HG03558 (cell line): ENCODE results near the gene RIPK4.

Experiments used
- ATAC-seq: cut with Tn5 transposase; IDR thresholded peaks from one replicate; pipeline ENCODE4 v1.9.1; 2021; ENCODE audit warnings: moderate number of reproducible peaks; ENCODE audit not compliant: unreplicated experiment; ENCODE audit errors: extremely low read depth

The RIPK4 gene

DNA sequence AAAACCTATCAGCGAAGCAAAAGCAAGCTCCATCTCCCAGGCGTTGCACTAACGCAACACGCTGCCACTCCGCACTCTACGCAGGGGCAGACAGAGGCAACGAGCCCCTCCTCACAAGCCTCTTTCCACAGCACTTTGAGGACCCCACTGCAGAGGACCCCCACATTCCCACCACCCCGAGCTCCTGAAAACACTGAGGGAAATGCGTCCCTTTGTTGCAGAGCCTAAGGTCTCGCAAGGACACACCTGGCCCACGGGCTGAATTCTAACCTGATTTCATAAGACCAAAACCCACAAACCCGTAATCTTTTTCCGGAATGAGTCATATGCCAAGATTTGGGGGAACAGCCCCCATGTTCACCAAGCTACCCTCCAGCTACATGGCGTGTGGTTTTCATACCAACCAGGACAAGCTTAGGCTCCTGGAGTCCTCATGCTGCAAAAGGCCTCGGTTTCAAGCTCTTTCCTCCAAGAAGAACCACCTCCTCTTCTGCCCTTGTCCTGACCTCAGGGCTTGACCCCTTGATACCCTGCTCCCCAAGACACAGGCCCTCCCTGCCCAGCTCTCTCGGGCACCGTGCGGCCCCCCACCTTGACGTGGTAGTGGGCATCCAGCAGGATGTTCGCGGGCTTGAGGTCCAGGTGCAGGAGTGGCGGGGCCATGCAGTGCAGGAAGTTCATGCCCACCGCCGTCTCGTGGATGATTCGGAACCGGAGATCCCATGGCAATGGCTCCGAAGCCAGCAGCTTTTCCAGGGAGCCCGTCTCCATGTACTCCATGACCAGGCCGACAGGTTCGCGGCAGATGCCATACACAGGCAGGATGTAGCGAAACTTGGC is 10.7 kb downstream of the RIPK4 start:
- ATAC-seq, result no peak

DNA sequence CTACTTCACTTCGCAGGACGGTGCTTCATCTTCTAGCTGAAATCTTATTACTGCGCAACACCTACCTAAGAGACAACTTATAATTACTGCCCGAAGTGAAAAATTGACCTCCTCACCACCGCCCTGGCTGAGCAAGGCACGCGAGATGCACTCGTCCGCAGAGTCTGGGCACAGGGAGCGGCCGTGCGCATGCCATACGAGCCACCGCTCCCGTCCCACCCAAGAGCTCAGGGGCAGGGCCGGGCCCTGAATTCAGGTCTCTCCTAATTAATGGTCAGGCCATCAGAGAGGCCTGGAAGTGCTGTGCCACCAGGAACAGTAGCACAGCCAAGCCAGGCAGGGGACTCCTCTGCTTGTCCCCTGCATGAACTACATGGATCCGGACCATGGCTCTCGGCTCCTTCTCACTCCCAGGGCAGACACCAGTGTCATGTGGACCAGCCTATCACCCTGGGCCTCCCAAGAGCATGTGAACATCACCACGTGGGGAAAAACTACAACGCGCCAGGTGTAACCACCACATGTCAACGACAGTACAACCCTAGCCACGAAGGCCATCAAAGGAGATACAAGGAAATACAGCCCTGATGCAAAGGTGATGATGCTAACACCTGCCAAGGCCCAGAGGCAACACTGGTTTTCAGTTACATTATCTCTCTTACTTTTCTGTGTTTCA is 11.5 kb downstream of the RIPK4 start:
- no peak for ATAC-seq

- no peak for ATAC-seq
Measured at GRCh38 chr21:41754479-41754891, 12.4 kb downstream of the RIPK4 start.

- ATAC-seq, result no peak
Measured at GRCh38 chr21:41753006-41753898, 13.6 kb downstream of the RIPK4 start.

- ATAC-seq, result no peak
Measured at GRCh38 chr21:41752231-41752681, 14.6 kb downstream of the RIPK4 start.

- ATAC-seq, result no peak
Measured at GRCh38 chr21:41751611-41752011, 15.2 kb downstream of the RIPK4 start.

DNA sequence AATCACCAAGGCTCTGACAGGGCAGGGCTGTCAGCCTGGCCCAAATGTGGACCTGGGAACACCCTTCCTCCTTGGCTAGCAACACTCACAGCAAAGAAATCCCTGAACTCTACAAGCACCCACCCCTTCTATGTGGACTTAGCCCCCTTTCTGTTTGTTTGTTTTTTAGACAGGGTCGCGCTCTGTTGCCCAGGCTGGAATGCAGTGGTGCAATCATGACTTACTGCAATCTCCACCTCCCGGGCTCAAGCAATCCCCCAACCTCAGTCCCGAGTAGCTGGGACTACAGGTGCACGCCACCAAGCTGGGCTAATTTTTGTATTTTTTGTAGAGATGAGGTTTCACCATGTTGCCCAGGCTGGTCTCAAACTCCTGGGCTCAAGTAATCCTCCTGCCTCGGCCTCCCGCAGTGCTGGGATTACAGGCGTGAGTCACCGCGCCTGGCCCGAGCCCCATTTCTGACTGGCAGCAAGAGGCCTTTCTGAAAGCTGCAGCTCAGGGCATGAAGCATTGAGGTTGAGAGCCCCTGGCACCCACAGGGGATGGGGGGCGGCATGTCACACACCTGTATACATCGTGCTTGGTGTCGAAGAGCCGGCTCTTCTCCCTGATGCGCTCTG is 16.2 kb downstream of the RIPK4 start:
- no peak for ATAC-seq

DNA sequence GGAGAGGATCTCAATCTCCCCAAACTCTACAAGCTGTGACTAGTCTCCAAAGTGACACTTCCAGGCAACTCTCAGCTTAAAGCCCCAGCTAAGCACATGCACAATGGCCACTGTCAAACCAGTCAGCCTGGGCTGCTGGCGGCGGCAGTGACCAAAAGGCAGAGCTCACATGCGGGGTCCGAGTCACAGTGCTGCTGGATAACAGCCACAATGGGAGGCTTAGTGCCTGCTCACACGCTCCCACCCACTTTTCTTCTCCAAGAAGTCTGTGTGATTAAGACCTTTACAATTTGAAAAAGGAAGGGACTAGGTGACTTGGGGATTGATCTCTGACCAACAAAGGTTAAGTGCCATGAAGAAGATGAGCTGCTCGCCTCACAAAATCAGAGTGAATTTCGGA is 16.8 kb downstream of the RIPK4 start:
- no peak for ATAC-seq

DNA sequence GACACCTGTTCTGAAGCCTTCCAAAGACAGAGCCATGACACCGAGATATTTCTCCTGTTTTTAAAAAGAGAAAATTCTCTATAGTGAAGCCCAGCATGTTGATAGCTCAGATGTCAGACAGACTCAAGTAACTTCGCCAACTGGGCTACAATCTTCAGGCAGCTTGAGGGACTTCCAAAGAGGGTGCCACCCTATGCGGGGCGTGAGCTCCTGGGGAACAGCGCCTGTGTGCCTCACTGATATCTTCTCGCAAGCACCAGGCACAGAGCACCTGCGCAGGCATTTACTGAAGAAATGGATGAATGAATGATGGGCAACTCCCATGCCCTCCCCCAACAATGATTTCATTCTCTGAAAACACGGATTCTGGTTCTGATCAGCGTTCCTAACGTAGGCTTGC is 17.6 kb downstream of the RIPK4 start:
- no peak for ATAC-seq

- no peak for ATAC-seq
Measured at GRCh38 chr21:41747943-41748738, 18.7 kb downstream of the RIPK4 start.

DNA sequence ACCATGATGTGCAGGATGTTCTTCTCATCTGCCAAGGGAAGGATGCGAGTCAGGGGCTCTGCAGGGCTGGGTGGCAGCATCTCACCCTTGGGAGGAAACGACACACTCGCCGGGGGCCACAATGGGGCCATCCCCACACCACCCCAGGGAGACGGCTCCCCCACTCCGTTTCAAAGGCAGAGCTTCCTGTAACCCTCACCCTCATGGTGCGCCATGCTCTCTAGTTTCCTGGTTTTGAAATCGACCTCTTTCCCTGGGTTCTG is 20.2 kb downstream of the RIPK4 start:
- no peak for ATAC-seq

DNA sequence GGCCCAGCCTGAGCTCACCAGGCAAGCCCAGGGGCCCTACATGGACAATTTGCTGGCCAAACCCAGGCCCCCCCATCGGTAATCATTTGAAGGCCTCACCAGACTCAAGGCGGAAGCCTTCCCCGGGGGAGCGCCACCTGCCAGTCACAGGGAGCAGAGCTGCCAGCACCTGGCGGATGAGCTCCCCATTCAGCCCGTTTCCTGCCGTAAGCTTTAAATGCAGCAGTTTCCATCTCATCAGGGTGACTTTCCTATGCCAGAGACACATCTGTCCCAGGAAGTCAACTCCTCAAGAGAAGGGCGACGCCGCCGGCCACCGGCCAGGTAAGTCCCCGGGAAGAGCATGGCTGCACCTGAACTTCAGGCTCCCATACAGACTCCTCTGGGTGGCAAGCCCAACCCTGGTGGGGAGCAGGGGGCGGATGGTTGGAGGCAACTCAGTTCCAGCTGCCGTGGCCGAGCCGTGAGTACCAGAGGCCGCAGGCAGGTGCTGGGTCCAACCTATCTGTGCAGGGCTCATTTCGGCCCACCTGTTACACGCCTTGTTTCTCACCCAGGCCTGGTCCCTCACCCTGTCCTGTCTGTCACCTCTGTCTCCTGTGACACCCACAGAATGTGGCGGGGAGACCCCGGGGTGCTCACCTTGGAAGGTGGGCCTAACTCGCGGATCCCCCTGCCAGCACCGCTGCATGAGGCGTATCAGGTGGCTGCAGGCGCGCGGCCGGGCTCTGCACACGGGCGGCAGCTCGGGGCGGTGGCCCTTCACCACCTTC is 20.7 kb downstream of the RIPK4 start:
- no peak for ATAC-seq

GRCh38 chr21:41745026-41745820 is 21.6 kb downstream of the RIPK4 start:
- ATAC-seq, result no peak

GRCh38 chr21:41744028-41744930 is 22.6 kb downstream of the RIPK4 start:
- no peak for ATAC-seq

DNA sequence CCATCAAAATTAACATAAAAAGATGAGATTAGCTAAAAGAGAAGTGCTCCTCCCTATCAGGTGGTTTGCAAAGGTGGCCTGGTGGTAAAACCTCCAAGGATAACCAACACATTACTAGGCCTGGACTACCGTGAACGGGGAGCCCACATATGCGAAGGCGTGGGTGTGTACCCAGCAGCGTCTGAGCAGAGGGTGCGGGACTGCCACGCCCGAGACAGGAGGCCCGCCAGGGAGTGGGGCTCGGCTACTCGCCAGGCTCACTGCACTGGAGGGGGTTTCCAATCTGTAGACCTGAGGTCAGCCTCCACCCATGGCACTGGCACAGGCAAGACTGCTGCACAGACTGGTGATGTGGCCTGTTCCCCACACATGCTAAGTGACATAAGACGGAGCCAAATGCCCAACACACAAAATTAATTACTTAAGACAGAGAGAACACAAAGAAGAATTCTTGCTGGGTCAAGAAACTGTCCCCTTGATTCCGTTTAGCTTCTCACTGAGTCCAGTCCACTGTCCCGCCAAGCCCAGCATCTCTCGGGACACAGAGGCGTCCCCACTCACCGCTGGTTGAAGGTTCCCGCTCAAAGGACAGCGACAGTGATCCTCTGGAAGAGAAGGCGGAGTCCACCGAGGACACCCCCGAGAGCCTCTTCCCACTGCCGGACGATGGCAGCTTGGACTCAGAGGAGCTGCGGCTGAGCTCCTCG is 23.4 kb downstream of the RIPK4 start:
- no peak for ATAC-seq

DNA sequence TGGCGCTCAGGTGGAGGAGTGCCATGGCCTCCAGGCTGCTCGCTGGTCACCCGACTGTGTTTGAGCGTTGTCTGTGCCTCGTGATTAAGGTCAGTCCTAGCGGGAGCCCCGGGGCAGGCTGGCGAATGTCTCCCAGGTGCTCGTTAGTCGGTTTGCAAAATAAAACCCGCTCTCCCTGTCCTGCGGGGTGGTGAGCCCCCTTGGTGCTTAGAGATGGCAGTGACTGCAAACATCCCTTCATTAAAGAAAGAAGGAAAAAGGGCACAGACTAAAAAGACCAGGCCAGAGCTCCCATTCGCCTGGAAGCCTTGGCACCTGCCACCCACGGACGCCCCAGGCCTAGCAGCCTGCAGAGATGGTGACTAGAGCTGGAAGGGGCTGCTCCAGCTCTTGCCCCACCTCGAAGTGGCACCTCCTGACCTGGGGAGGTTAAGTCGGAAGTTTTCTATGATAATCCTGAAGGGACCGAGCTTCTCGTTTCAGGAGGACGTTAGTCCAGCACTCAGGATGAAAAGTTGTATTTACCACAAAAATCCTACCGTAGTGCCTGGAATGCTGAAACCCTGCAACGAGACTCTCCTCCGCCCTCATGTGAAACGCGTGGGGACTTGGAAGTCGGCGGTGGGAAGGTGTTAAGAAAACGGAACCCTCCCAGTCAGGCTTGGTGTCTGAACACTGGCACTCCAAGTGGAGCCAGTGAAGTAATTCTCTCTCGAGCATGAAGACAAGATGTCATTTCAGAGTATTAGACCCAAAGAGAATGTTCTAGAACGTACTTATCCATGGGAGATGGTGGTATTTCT is 24.6 kb downstream of the RIPK4 start:
- no peak for ATAC-seq
